Stimulated activated naive CD4-positive, alpha-beta T cell treated with Interleukin-2 at 50 U/mL for 16 hours (primary cell): ENCODE results near the gene MRPS15.
"Not testable (repeated sequence)": the region's sequence is repeated elsewhere in the genome, so short reads cannot be mapped to it uniquely, and the experiment has no call there.

Experiments
- DNase-seq: peaks from one replicate; lab custom pipeline; 2025; lab: John Stamatoyannopoulos, UW

The MRPS15 gene

DNA sequence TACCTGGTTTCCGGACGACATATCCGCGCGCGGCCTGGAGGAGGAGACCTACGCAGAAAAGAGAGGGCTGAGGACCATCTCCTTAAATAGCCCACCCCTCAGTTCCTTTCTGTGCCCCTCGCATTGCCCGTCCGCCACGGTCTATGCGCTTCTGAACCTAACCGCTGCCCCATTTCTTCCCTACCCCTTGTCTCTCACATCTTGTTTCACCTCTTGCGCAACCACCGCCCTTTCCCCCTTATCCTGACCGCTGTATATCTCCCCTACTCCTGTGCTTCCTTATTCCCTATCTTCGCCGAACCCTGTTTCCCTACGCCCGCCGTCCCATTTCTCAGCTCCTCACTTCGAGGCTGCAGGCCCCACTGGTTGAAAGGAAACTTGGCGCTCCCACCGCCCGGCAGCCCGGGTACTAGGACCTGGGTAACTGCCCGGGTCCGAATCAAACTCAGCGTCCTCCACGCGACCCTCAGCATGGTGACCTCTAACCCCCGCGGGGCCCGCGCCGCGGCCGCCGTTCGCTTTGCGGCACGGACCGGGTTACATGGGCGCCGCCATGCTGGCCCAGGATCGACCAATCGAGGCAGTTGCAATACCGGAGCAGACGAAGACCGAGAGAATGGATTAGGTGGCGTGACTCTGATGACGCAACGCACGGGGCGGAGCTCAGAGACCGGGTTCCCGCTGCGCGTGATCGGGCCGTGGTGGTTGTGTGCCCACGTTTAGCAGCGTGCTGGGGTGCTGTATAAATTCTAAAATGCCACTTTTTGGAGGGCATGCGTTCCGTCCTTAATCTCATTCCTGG lies at the start of gene MRPS15:
Gene MRPS15, minus strand, starts transcription at position 582 of the 802 bp plus-strand sequence. Its CDS starts 109 bp downstream, at position 473.
- DNase-seq: peak; percentile 95

DNA sequence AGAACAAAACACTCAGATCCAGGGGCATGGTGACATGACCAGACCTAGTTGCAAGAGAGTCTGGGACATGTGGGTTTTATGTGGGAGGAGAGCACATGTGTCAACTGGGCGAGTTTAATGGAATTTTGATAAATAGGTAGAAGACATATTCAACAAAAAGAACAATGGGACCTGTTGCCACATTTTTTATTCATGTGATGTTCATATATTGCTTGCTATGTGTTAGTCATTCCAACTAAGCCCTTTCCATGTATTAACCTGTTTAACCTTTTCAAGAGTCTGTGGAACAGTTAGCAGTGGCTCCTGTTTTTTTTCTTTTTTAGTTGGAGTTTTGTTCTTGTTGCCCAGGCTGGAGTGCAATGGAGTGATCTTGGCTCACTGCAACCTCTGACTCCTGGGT lies 48.7 kb upstream of the MRPS15 start:
- no peak for DNase-seq

DNA sequence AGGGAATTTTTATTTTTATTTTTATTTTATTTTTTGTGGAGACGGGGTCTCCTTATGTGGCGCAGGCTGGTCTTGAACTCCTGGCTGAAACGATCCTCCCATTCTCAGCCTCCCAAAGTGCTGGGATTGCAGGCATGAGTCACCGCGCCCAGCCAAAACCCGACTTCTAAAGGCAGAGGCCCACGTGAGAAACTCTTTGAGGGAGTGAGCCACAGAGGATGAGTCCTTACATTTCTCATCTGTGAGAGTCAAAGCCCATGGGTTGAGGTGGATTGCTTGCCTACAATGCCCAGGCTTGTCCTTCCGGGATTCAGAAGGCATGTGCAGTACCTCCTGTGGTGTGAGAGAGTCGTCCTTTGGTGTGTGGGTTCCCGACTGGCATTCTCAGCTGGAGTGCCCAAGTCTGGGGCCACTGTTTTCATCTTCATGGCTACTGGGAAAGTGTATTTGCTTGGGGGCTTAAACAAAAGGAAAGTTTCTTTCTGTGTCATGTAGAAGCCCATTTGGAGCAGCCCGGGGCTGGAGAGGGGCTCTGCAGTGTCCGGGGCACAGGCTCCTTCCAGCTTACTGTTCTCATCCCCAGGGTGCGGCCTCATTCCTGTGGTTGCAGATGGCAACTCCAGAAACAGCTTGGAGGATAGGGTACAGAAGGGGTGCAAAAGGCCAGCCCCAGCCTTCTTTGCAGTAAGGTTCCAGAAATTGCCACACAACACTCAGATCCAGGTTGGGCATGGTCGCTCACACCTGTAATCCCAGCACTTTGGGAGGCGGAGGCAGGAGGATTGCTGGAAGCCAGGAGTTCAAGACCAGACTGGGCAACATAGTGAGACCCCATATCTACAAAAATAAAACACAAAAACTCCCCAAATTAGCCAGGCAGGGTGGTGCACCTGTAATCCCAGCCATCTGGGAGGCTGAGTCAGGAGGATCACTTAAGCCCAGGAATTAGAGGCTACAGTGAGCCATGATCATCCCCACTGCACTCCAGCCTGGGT lies 47.9 kb upstream of the MRPS15 start:
- no peak for DNase-seq

DNA sequence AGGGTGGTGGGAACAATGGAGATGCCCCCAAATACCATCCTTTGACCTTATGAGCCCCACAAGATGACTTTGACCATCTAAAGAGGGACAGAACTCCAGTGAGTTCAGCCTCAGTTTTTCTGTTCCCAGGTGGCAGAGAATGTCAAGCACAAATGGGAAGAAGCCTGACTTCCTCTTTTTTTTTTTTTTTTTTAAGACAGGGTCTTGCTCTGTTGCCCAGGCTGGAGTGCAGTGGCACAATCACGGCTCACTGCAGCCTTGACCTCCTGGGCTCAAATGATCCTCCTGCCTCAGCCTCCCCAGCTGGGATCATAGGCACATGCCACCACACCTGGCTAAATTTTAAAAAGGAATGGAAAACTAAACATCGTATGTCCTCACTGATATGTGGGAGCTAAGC lies 47.0 kb upstream of the MRPS15 start:
- DNase-seq: not testable (repeated sequence)

DNA sequence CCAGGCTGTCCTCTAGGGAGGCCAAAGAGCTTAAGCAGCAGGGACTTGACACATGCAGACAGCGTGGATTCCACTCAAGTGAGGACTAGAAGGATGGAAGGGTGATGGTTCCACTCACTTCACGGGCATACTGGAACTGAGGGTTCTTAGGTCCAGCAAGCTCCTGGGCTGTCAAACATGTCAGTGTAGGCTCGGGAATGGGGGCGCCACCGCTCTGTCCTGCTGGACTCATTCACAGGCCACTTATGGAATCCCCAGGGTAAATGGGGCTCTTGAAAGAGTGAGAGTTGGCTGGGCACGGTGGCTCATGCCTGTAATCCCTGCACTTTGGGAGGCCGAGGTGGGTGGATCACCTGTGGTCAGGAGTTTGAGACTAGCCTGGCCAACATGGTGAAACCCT lies 46.2 kb upstream of the MRPS15 start:
- DNase-seq: no peak

DNA sequence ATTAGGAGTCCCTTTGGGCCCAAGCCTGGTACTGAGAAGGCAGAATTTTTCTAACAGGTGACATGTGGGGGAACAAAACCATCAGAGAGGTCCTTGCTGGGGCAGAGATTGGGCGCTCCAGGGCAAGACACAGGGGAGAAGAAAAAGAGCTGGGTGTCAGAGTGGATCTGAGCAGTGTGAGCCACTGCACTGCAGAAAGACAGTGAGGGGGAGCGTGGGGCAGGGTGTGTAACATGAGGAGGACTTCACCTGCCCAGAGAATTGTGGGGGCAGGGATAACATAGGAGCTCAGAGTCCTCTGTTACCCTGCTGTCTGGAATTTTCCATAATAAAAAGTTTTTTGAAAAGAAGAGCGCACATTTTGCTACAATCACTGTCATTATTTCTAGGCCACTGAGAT lies 44.1 kb upstream of the MRPS15 start:
- no peak for DNase-seq

DNA sequence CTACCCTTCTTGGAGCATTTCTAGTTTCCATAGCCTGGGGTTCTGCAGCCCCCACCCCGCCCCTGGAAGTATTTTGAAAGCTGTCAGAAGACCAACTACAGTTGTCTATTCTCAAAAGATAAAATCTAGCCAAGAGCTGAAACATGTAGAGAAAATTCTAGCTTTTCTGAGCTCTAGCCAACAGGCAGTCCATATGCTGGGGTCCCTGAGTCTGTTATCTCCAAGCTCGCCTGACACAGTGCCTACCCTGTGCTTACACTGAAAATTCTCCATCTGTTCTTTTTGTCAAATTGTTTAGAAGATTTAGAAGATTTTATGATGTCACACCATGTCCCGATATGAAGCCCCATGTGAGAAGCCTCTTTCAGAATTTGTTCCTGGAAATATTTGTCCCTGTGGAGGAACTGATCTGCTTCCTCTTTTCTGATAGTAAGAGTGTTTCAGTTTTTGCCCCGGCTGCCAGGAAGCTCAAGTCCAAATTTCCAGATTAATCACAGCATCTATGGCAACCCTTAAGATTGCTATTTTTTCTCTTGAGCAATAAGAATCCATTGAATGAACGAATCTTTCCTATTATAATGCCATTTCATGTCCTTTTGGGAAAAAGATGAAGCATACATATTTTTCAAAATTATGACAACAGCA lies 42.2 kb upstream of the MRPS15 start:
- DNase-seq: no peak

DNA sequence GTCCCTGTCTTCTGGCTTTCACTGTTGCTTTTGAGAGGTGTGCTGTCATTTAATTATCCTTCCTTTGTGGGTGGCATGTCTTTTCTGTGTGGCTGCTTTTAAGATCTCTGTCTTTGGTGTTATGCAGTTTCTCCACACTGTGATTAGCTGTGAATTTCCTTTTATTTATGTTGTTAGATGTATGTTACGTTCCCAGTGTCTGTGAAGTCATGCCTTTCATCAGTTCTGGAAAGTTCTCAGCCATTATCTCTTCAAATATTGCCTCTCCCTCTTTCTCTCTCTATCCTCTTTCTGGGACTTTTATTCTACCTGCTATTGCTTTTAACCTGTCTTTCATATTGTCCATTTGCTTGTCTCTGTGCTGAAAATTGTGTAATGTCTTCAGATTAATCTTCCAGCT lies 39.5 kb upstream of the MRPS15 start:
- no peak for DNase-seq

DNA sequence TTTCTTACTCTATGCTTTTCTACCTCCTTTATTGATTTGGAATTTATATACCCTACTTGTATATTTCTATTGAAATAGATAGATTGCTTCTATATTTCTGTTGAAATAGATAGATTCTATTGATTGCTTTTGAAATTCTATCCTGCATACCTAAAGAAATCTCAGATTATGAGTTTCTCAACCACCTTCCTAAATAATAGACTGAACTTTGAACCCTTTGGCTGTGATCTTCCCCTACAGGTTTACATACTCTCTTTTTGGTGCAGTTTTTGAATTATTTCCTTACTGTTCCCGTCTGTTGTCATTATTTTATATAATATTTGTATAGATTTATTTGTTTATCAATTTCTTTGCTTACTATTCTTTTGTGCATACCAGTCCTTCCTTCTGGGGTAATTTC lies 39.0 kb upstream of the MRPS15 start:
- no peak for DNase-seq

DNA sequence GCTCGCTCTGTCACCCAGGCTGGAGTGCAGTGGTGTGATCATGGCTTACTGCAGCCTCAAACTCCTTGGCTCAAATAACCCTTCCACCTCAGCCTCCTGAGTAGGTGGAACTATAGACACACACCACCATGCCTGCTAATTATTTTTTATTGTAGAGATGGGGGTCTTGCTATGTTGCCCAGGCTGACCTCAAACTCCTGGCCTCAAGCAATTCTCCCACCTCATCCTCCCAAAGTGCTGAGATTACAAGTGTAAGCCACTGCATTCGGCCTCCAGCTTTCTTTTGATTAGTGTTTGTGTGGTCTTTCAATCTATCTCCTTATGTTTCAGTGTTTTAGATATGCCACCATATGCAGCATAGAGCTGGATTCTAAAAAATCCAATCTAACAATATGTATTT lies 38.4 kb upstream of the MRPS15 start:
- no peak for DNase-seq

DNA sequence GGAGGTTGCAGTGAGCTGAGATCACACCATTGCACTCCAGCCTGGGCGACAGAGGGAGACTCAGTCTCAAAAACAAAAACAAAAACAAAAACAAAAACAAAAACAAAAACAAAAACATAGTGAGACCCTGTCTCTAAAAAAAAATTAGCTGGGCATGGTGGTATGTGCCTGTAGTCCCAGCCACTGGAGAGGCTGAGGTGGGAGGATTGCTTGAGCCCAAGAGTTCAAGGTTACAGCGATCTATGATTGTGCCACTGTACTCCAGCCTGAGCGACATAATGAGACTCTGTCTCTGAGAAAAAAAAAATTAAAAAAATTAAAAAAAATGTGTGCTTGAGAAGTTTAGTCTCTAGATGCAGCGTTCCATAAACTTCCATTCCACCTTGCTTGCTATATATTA lies 37.7 kb upstream of the MRPS15 start:
- not testable (repeated sequence) for DNase-seq

DNA sequence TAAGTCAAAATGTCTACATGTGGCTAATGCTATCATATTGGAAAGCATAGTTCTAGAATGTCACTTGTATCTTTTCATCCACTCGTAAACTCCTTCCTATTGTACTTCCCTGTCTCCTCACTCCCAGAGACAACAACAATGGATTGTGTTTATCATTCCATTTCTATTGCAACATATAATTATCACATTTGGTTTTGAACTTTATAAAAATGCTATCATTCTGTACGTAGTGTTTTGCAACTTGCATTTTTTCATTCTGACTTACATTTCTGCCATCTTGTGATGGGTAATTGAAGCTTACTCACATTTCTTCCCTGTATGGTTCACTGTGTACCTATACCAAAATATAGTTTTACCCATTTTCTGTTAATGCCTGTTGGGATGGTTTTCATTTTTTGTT lies 33.0 kb upstream of the MRPS15 start:
- DNase-seq: no peak

DNA sequence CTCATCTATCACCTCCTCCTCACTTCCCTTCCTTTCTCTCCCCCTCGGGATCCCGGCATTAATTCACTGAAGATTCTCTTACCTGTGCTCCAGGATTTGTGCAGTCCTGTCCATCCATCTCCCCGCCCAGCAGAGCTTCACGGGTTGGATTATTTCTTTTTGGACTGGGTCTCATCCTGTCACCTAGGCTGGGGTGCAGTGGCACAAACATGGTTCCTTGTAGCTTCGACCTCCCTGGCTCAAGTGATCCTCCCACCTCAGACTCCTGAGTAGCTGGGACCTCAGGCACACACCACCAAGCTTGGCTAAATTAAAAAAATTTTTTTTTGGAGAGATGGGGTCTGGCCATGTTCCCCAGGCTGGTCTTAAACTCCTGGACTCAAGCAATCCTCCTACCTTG lies 30.8 kb upstream of the MRPS15 start:
- DNase-seq: no peak

DNA sequence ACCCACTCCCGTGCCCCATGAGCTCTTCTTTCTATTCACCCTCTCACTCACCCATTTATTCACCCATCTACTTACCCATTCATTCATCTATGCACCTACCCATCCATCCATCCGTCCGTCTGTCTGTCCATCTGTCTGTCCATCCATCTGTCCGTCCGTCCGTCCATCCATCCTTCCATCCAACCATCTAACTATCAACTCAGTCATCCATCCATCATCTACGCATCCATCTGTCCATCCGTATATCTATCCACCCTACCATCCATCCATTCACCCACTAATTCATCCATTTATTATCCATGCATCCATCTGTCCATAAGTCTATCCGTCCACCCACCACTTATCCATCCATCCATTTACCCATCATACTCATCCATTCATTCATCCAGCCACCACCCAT lies 29.3 kb upstream of the MRPS15 start:
- no peak for DNase-seq

DNA sequence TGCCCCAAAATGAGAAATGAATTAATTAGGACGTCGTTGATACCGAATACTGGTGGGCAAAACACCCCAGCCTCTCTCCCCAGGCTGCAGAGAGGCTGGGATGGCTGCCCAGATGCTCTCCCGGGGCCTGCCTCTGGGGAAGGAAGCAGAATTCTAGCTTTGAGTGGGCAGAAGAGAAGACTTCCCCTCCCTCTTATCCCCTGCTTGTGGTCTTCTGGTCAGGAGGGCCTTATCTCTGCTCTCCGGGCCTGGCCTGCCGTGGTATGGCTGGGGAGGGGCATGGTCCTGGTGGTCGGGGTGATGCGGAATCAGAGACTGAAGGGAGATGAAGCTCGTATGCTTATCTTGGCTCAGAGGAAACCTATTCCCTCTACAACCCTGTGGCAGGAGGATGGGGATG lies 28.3 kb upstream of the MRPS15 start:
- DNase-seq: no peak

DNA sequence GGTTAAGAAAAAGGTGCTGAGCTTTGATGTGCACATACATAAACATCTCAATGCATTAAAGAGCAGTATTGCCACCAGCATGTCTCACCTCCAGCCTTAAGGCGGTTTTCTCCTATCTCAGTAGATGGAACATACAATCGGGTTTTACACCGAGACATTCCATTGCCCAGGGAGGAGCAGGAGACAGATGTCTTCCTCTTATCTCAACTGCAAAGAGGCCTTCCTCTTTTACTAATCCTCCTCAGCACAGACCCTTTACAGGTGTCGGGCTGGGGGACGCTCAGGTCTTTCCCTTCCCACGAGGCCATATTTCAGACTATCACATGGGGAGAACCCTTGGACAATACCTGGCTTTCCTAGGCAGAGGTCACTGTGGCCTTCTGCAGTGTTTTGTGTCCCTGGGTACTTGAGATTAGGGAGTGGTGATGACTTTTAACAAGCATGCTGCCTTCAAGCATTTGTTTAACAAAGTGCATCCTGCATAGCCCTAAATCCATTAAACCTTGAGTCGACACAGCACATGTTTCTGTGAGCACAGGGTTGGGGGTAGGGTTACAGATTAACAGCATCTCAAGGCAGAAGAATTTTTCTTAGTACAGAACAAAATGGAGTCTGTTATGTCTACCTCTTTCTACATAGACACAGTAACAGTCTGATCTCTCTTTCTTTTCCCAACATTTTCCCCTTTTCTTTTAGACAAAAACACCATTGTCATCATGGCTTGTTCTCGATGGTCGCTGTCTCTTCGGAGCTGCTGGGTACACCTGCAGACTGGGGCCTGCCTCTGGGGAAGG lies 25.3 kb upstream of the MRPS15 start:
- not testable (repeated sequence) for DNase-seq

DNA sequence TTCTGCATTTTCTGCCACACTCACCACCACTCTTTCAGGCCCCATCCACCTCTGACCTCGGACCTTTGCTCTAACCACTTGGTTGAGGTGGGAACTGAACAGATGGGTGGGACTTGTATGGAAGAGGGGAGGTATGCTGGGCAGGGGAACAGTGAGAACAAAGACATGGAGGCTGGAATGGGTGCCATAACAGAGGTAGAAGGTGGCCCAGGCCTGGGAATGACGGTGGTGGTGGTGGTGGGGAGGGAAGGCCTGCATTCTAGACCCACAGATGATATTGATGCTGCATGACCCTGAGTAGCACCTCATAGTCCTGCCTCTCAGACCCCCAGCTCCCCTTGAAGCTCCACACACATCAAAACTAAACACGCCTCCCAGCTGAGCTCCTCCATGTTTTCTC lies 23.7 kb upstream of the MRPS15 start:
- no peak for DNase-seq

DNA sequence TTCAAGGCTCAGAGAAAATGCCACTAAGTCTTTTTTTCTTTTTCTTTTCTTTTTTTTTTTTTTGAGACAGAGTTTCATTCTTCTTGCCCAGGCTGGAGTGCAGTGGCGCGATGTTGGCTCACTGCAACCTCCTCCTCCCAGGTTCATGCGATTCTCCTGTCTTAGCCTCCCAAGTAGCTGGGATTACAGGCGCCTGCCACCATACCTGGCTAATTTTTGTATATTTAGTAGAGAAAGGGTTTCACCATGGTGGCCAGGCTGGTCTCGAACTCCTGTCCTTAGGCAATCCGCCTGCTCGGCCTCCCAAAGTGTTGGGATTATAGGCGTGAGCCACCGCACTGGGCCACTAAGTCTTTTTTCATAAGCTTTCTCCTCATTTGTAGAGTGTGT lies 23.1 kb upstream of the MRPS15 start:
- DNase-seq: not testable (repeated sequence)

DNA sequence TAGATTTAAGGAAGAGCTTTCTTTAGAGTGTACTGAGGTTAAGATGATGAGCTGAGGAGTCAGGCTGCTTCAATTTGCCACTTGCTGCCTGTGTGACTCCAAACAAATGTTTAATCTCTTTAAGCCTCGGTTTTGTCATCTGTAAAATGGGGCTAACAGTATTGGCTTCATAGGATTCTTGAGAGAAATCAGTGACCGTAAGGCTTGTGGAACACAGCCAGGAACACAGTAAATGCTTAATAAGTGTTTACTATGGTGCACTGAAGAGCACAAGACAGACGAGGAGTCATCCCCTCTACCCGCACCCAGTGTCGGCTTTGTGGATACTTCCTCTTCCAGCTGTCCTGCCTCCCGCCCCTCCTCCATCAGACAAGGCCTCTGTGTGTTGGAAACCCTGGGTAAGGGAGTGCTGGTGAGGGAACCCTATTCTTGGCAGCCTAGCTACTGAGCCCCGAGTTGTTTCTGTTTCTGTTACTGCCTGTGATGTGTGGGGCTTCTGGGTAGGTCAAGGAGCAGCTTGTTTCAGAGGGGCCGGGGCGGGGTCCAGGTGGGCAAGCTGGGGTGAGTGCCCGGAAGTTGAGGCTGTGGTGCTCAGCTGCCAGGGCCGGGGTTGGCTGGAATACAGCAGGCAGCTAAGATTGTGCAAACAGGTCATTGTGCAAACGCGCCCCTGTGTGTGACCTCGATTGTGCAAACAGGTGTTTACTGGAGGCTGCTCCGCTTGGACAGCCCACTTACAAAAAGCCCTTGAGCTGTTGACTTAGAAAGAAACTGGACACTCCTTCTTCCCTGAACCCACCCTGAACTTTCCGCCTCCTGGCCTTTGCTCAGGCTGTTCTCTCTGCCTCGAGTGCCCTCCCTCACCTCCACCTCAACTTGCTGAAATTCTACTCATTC lies 22.5 kb upstream of the MRPS15 start:
- no peak for DNase-seq

DNA sequence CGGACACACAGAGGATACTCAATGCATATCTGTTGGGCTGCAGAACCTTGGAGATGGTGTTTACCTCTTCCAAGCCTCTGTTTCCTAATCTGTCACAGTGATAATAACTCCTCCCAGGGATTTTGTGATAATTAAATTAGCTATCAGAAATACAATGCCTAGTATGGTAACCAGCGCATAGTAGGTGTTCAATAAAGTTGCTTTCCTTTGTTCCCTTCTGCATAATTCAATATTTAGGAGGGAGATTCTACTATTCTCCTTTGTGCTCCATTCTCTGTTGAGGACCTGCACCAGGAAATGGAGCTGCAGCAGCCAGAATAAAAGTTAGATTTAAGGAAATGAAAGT lies 21.9 kb upstream of the MRPS15 start:
- DNase-seq: no peak

DNA sequence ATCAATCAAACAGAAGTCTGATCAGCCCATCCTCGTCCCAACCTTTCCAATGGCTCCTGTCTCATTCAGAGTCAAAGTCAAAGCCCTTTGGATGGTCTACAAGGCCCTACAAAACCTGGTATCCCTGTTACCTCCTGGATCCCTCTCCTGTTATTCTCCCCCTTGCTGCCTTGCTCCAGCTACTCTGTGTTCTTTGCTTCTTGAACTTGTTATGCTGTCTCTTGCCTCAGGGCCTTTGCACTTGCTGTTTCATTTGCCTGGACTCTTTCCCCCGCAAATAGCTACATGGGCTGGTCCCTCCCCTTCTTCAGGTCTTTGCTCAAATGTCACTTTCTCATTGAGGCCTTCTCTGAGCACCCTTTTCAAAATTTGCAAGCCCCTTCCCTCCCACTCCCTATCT lies 19.9 kb upstream of the MRPS15 start:
- DNase-seq: no peak
